H1 (cell line): ENCODE results near the gene ZNF737. TPM values are rescaled to one million over a fixed set of nuclear protein-coding genes. Genes with fewer than 3 reads are reported as not detected.

Experiments used
- CTCF ChIA-PET: fragments of 300-600 bp; sonication (Branson Sonifier 250); formaldehyde crosslinking; loops from one replicate; lab custom pipeline; 2021; ENCODE audit not compliant: partially characterized antibody; lab: Charles Lee
- POLR2A ChIA-PET: fragments of 300-600 bp; sonication (Branson Sonifier 250); formaldehyde crosslinking; loops from one replicate; lab custom pipeline; 2021; ENCODE audit warnings: inconsistent platforms; ENCODE audit not compliant: partially characterized antibody; lab: Charles Lee
- DNase-seq, 2 experiments: peaks; one replicate each; pipeline versions ENCODE4 v3.0.0 to v3.0.0-alpha.2; 2010 to 2022; ENCODE audit warnings: low spot score in 2 of 2, low read depth in 1 of 2, mixed read lengths in 1 of 2
- FAIRE-seq: peaks from 2 replicates; lab custom pipeline; 2011; peaks lifted over from hg19 to GRCh38; lab: Jason Lieb, UNC
- H2AFZ ChIP-seq: 2 replicates; pipeline ENCODE4 v1.8.1; 2012; ENCODE audit warnings: low read length, inconsistent platforms
- H2AK5ac ChIP-seq: 2 replicates; pipeline ENCODE4 v1.6.1; 2013; ENCODE audit warnings: low read depth, low read length
- H2BK120ac ChIP-seq: replicated peaks from 2 replicates; pipeline ENCODE3; 2013; ENCODE audit warnings: low read depth, low read length, inconsistent platforms
- H2BK12ac ChIP-seq: 2 replicates; pipeline ENCODE4 v1.6.1; 2013; ENCODE audit warnings: low read depth, low read length
- H2BK15ac ChIP-seq: 2 replicates; pipeline ENCODE4 v1.6.1; 2013; ENCODE audit warnings: low read length
- H2BK20ac ChIP-seq: 2 replicates; pipeline ENCODE4 v1.6.1; 2013; ENCODE audit warnings: low read length
- H2BK5ac ChIP-seq: 2 replicates; pipeline ENCODE4 v1.6.1; 2013; ENCODE audit warnings: low read depth, low read length
- H3K14ac ChIP-seq: 2 replicates; pipeline ENCODE4 v1.6.1; 2013; ENCODE audit warnings: inconsistent platforms; ENCODE audit not compliant: insufficient read length
- H3K18ac ChIP-seq: 2 replicates; pipeline ENCODE4 v1.6.1; 2013; ENCODE audit warnings: low read length; ENCODE audit errors: extremely low read depth
- H3K23ac ChIP-seq: 2 replicates; pipeline ENCODE4 v1.6.1; 2013; ENCODE audit warnings: inconsistent platforms; ENCODE audit not compliant: insufficient read length
- H3K23me2 ChIP-seq: 2 replicates; pipeline ENCODE4 v1.6.1; 2013; ENCODE audit warnings: low read depth, low read length
- H3K27ac ChIP-seq: 2 replicates; pipeline ENCODE4 v1.6.1; 2011; ENCODE audit warnings: low read depth, low read length, inconsistent platforms
- H3K27me3 ChIP-seq, 4 experiments: replicated peaks in 1 of 4; 1 replicate in 1 of 4; 2 replicates in 3 of 4; pipeline versions ENCODE4 v1.6.1 to v1.8.1; 2011 to 2013; ENCODE audit warnings: low read length in 3 of 4, mild to moderate bottlenecking in 3 of 4, inconsistent platforms in 2 of 4, mixed read lengths in 2 of 4, moderate library complexity in 1 of 4; ENCODE audit not compliant: control insufficient read depth in 3 of 4, insufficient read depth in 3 of 4; ENCODE audit errors: extremely low read depth in 1 of 4
- H3K36me3 ChIP-seq, 4 experiments: 2 replicates each; pipeline versions ENCODE4 v1.6.1 to v1.8.1; 2011 to 2013; ENCODE audit warnings: mild to moderate bottlenecking in 4 of 4, low read length in 3 of 4, moderate library complexity in 2 of 4, control low read depth in 1 of 4, inconsistent platforms in 1 of 4; ENCODE audit not compliant: insufficient read depth in 4 of 4, control insufficient read depth in 2 of 4
- H3K4ac ChIP-seq: replicated peaks from 2 replicates; pipeline ENCODE3; 2013; ENCODE audit warnings: low read length, low read depth, mixed read lengths, inconsistent platforms; ENCODE audit not compliant: insufficient read length
- H3K4me1 ChIP-seq, 4 experiments: replicated peaks in 1 of 4; 1 replicate in 1 of 4; 2 replicates in 3 of 4; pipeline versions ENCODE4 v1.6.1 to v1.8.1; 2011 to 2013; ENCODE audit warnings: low read length in 3 of 4, inconsistent platforms in 2 of 4, mixed read lengths in 1 of 4; ENCODE audit not compliant: insufficient read depth in 4 of 4, control insufficient read depth in 3 of 4
- H3K4me2 ChIP-seq, 2 experiments: 2 replicates each; pipeline versions ENCODE4 v1.6.1 to v1.8.1; 2011 to 2013; ENCODE audit warnings: low read depth in 2 of 2, low read length in 2 of 2, control low read depth in 1 of 2, inconsistent platforms in 1 of 2, mild to moderate bottlenecking in 1 of 2; ENCODE audit not compliant: insufficient read depth in 1 of 2
- H3K4me3 ChIP-seq, 4 experiments: fragments of 200-600, 300-600 bp in 1 of 4; sonication (generic), shearing (Covaris generic), sonication (Bioruptor Twin) in 1 of 4; 2 replicates each; pipeline versions ENCODE4 v1.5.1 to v1.8.1; 2011 to 2016; ENCODE audit warnings: low read length in 4 of 4, low read depth in 3 of 4, control low read depth in 2 of 4, inconsistent platforms in 2 of 4, mild to moderate bottlenecking in 2 of 4, mixed read lengths in 1 of 4, moderate library complexity in 1 of 4; ENCODE audit not compliant: insufficient read depth in 2 of 4; ENCODE audit errors: extremely low read depth in 1 of 4
- H3K56ac ChIP-seq: replicated peaks from 2 replicates; pipeline ENCODE3; 2013; ENCODE audit warnings: low read depth, mild to moderate bottlenecking, mixed read lengths, low read length, inconsistent platforms; ENCODE audit not compliant: insufficient read length
- H3K79me1 ChIP-seq: 2 replicates; pipeline ENCODE4 v1.6.1; 2013; ENCODE audit warnings: low read depth, low read length, control low read depth
- H3K79me2 ChIP-seq, 2 experiments: 2 replicates each; pipeline versions ENCODE4 v1.6.1 to v1.8.1; 2012 to 2013; ENCODE audit warnings: low read length in 2 of 2, mild to moderate bottlenecking in 2 of 2, inconsistent platforms in 1 of 2; ENCODE audit not compliant: insufficient read depth in 2 of 2, control insufficient read depth in 1 of 2
- H3K9ac ChIP-seq, 4 experiments: replicated peaks in 1 of 4; 1 replicate in 1 of 4; 2 replicates in 3 of 4; pipeline versions ENCODE4 v1.6.1 to v1.8.1; 2011 to 2013; ENCODE audit warnings: low read depth in 3 of 4, low read length in 3 of 4, control low read depth in 2 of 4, mild to moderate bottlenecking in 2 of 4, moderate library complexity in 2 of 4, inconsistent platforms in 1 of 4; ENCODE audit errors: extremely low read depth in 1 of 4
- H3K9me3 ChIP-seq, 2 experiments: 2 replicates each; pipeline versions ENCODE4 v1.6.1 to v1.8.1; 2012 to 2013; ENCODE audit warnings: mild to moderate bottlenecking in 2 of 2, moderate library complexity in 2 of 2, control low read depth in 1 of 2, inconsistent platforms in 1 of 2, low read depth in 1 of 2, low read length in 1 of 2, mixed read lengths in 1 of 2; ENCODE audit not compliant: insufficient read depth in 2 of 2
- H4K20me1 ChIP-seq, 2 experiments: replicated peaks in 1 of 2; 2 replicates each; pipeline versions ENCODE3 to v1.8.1; 2011 to 2013; ENCODE audit warnings: inconsistent platforms in 2 of 2, low read length in 2 of 2, mild to moderate bottlenecking in 1 of 2; ENCODE audit not compliant: insufficient read depth in 2 of 2, control insufficient read depth in 1 of 2
- H4K5ac ChIP-seq: 2 replicates; pipeline ENCODE4 v1.6.1; 2013; ENCODE audit warnings: low read length, low read depth, mixed read lengths, inconsistent platforms; ENCODE audit not compliant: insufficient read length
- H4K8ac ChIP-seq: 2 replicates; pipeline ENCODE4 v1.8.0; 2013; ENCODE audit warnings: mild to moderate bottlenecking, moderate library complexity, low read length, inconsistent platforms; ENCODE audit not compliant: insufficient read depth; ENCODE audit errors: extremely low read depth
- H4K91ac ChIP-seq: replicated peaks from 2 replicates; pipeline ENCODE3; 2013; ENCODE audit warnings: low read length, mixed read lengths, inconsistent platforms; ENCODE audit not compliant: insufficient read length
- CBX5 ChIP-seq: fragments of 300-800, 300-1000 bp; sonication (generic); IDR thresholded peaks from 2 replicates; pipeline ENCODE4 v1.7.1; 2016; ENCODE audit warnings: antibody characterized with exemption, low read length, low read depth
- CHD2 ChIP-seq: IDR thresholded peaks from 2 replicates; pipeline ENCODE4 v1.6.1; 2012; ENCODE audit warnings: low read length, improper control_type of control experiment
- CTBP2 ChIP-seq: IDR thresholded peaks from 2 replicates; pipeline ENCODE4 v1.7.0; 2011; ENCODE audit warnings: borderline replicate concordance, mild to moderate bottlenecking, moderate library complexity, mixed read lengths, low read length; ENCODE audit not compliant: insufficient read depth, insufficient read length
- EP300 ChIP-seq, 2 experiments: IDR thresholded peaks; 1 replicate in 1 of 2; 2 replicates in 1 of 2; pipeline ENCODE4 v1.6.1; 2011 to 2012; ENCODE audit warnings: low read depth in 2 of 2, low read length in 2 of 2, mild to moderate bottlenecking in 2 of 2, borderline replicate concordance in 1 of 2, inconsistent platforms in 1 of 2, moderate library complexity in 1 of 2
- GTF2F1 ChIP-seq: IDR thresholded peaks from 2 replicates; pipeline ENCODE4 v1.6.1; 2012; ENCODE audit warnings: low read depth, low read length, improper control_type of control experiment, borderline replicate concordance
- JUN ChIP-seq: IDR thresholded peaks from 2 replicates; pipeline ENCODE4 v1.6.1; 2011; ENCODE audit warnings: low read depth, mild to moderate bottlenecking, improper control_type of control experiment, low read length
- KDM1A ChIP-seq: fragments of 200-600, 300-600 bp; sonication (generic); IDR thresholded peaks from 2 replicates; pipeline ENCODE4 v1.7.1; 2016; ENCODE audit warnings: mild to moderate bottlenecking, low read length, borderline replicate concordance
- RAD21 ChIP-seq, 2 experiments: IDR thresholded peaks in 1 of 2; conservative IDR thresholded peaks in 1 of 2; 2 replicates each; pipeline ENCODE4 v1.6.1; 2011; ENCODE audit warnings: low read depth in 2 of 2, low read length in 2 of 2, improper control_type of control experiment in 1 of 2, inconsistent platforms in 1 of 2, mild to moderate bottlenecking in 1 of 2, moderate library complexity in 1 of 2
- RFX5 ChIP-seq: IDR thresholded peaks from 2 replicates; pipeline ENCODE4 v1.6.1; 2011; ENCODE audit warnings: low read depth, low read length, improper control_type of control experiment, borderline replicate concordance
- RXRA ChIP-seq: IDR thresholded peaks from 2 replicates; pipeline ENCODE4 v1.6.1; 2011; ENCODE audit warnings: low read depth, mild to moderate bottlenecking, low read length, moderate library complexity; ENCODE audit not compliant: insufficient read depth
- SP1 ChIP-seq: IDR thresholded peaks from 2 replicates; pipeline ENCODE4 v1.6.1; 2011; ENCODE audit warnings: low read depth, low read length
- SP2 ChIP-seq: IDR thresholded peaks from 2 replicates; pipeline ENCODE4 v1.6.1; 2012; ENCODE audit warnings: mild to moderate bottlenecking, low read length, inconsistent platforms
- SRF ChIP-seq: IDR thresholded peaks from 2 replicates; pipeline ENCODE4 v1.6.1; 2011; ENCODE audit warnings: mild to moderate bottlenecking, low read depth, low read length, moderate library complexity
- YY1 ChIP-seq: IDR thresholded peaks from 2 replicates; pipeline ENCODE4 v1.6.1; 2011; ENCODE audit warnings: low read depth, mild to moderate bottlenecking, low read length
- WGBS, 2 experiments: shearing (Covaris generic) in 1 of 2; methylation state at CpG; one replicate each; pipeline versions ENCODE4 v1.1.6 to v1.1.7; 2013 to 2015; ENCODE audit warnings: low lambda C conversion rate in 2 of 2, mixed read lengths in 2 of 2, inconsistent platforms in 1 of 2, low coverage in 1 of 2, missing lambda C conversion rate in 1 of 2; ENCODE audit not compliant: insufficient replicate concordance in 2 of 2, insufficient coverage in 1 of 2, insufficient read length in 1 of 2; ENCODE audit errors: extremely low coverage in 1 of 2, missing lambda C conversion rate in 1 of 2; 5-methylcytosine and 5-hydroxymethylcytosine counted together
- polyA plus RNA-seq, 7 experiments: library from polyadenylated mRNA; depleted of rRNA in 3 of 7; stranded (reverse) in 5 of 7; unstranded in 2 of 7; fragments of >200 nt in 5 of 7; fragments of 200-250 nt in 2 of 7; gene quantifications; 1 replicate in 5 of 7; 2 replicates in 1 of 7; 4 replicates in 1 of 7; pipeline versions ENCODE4 v1.2.1 to v1.2.3, GENCODE V29; 2011 to 2013; ENCODE audit warnings: missing spikeins in 2 of 7, mixed read lengths in 2 of 7
- total RNA-seq: library from RNA; stranded (reverse); fragmentation: NEBNext Ultra II Directional; extraction: Animal tissue kit (Norgen Biotek cat#: 25700); gene quantifications from 2 replicates; pipeline ENCODE4 v1.2.1, GENCODE V29; 2021

ZNF737 gene
- total and polyA plus RNA-seq, 2 of the 8 experiments (the other 6 are each of a cell fraction or from before 2014, with no cell fraction given): 6.1 to 19.7 TPM

DNA sequence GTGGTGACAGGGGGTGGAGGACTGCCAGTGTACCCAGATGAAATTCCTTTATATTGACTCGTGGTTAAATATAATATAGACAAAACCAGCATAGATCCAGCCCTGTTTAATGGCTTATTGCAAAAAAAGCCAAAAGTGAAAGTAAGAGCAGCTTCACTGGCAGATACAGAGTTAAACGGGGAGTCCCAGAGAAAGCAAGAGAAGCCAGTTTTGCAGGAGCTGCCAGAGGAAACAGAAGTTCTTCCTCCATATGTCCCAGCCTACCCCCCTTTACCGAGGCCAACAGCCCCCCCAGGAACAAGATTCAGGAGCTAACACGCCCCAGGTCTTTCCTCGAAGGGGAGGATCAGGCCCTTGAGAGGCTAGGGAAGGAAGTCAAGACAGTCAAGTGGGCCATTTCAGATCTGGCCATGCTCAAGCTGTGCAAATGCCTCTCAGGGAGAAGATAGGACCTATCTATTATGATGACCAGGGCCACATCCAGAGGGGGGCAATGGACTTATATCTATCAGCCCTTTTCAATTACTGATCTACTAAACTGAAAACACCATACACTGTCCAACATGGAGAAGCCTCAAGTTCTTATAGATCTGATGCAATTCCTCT, 47.2 kb upstream of the ZNF737 start:
- Histone ChIP-seq H3K36me3 (no peaks in the 10 kb centered on the region), H2BK120ac (no peak overlapping the region), H3K9ac (no peak overlapping the region), H3K79me1 (no peaks in the 10 kb centered on the region), H3K9me3 (0 out of 4 replicates have a peak, but pooled peaks cover 0 to 2% of the 10 kb centered on the region in 2 experiments), H3K4me2 (no peak overlapping the region), H3K4me3 (no peak overlapping the region), H4K91ac (no peak overlapping the region), H4K5ac (no peak overlapping the region), H3K14ac (no peak overlapping the region), H2BK20ac (no peak overlapping the region), H3K18ac (no peak overlapping the region), H3K56ac (no peak overlapping the region), H2AFZ (no peak overlapping the region), H3K27me3 (no peaks in the 10 kb centered on the region; a peak in 1 of 7 replicates), H3K4me1 (no peaks in the 10 kb centered on the region), H2BK15ac (no peak overlapping the region), H2BK12ac (no peak overlapping the region), H2AK5ac (no peak overlapping the region), H3K27ac (no peak overlapping the region), H2BK5ac (no peak overlapping the region), H3K23me2 (no peaks in the 10 kb centered on the region), H4K20me1 (no peaks in the 10 kb centered on the region), H3K4ac (no peak overlapping the region), H3K23ac (no peak overlapping the region), H4K8ac (no peak overlapping the region), H3K79me2 (no peaks in the 10 kb centered on the region)
- POLR2A ChIA-PET: interaction anchor here (0.6 to 1.4 kb wide), 3 partner anchors 48 to 188 kb away, joined by 3 to 4 read pairs (median 3); partner anchors contain the start of gene ZNF626
- DNase-seq (no peak), FAIRE-seq (no peak)
- CTCF ChIA-PET: no interaction called here
- 84% methylated on average over 5 of the region's 5 CpGs; no CpG with 5 or more reads in 1 of the 2 experiments for WGBS, 2 experiments
- no peak for TF ChIP-seq CHD2
- TF ChIP-seq SRF: no peak
- TF ChIP-seq KDM1A: no peak
- no peak for TF ChIP-seq EP300 (IDR thresholded peaks at IDR 0.05; ENCODE audit: borderline replicate concordance in 1 of 2, low read depth in 2 of 2, low read length in 2 of 2)
- no peak for TF ChIP-seq GTF2F1
- no peak for TF ChIP-seq CTBP2
- TF ChIP-seq RXRA: no peak
- TF ChIP-seq RFX5: no peak
- TF ChIP-seq RAD21 (IDR thresholded peaks at IDR 0.05 in 1 of 2, conservative IDR thresholded peaks at IDR 0.05 in 1 of 2; ENCODE audit: low read depth in 2 of 2, low read length in 2 of 2): no peak
- no peak for TF ChIP-seq SP1
- no peak for TF ChIP-seq CBX5
- TF ChIP-seq SP2: no peak
- TF ChIP-seq YY1: no peak
- TF ChIP-seq JUN: no peak
